Measurements from ENCODE around the gene MCC.
"Not testable (repeated sequence)": the region's sequence is repeated elsewhere in the genome, so short reads cannot be mapped to it uniquely, and the experiment has no call there.

The MCC gene

GRCh38 chr5:113093558-113093957 lies 394.7 kb downstream of the MCC start:
- no peak for DNase-seq

- DNase-seq, result no peak
These were observed 395.6 kb downstream of the MCC start for GRCh38 chr5:113092683-113093082.

- no peak for DNase-seq
These were observed 396.6 kb downstream of the MCC start for GRCh38 chr5:113091622-113092021.

- DNase-seq, result no peak
These were observed 397.7 kb downstream of the MCC start for GRCh38 chr5:113090336-113091106.

- DNase-seq, result no peak
These were observed 398.5 kb downstream of the MCC start for GRCh38 chr5:113089653-113090335.

GRCh38 chr5:113087976-113088514 lies 400.2 kb downstream of the MCC start:
- no peak for DNase-seq

- no peak for DNase-seq
These were observed 402.3 kb downstream of the MCC start for GRCh38 chr5:113085880-113086409.

GRCh38 chr5:113085084-113085414 lies 403.2 kb downstream of the MCC start:
- no peak for DNase-seq

GRCh38 chr5:113084402-113085083 lies 403.7 kb downstream of the MCC start:
- DNase-seq, result no peak

GRCh38 chr5:113083481-113083880 lies 404.8 kb downstream of the MCC start:
- DNase-seq, result no peak

GRCh38 chr5:113082547-113082905 lies 405.7 kb downstream of the MCC start:
- no peak for DNase-seq

GRCh38 chr5:113081881-113082546 lies 406.2 kb downstream of the MCC start:
- no peak for DNase-seq

- no peak for DNase-seq
These were observed 407.0 kb downstream of the MCC start for GRCh38 chr5:113081091-113081839.

GRCh38 chr5:113076649-113077048 lies 411.6 kb downstream of the MCC start:
- not testable (repeated sequence) for DNase-seq

GRCh38 chr5:113075019-113075418 lies 413.2 kb downstream of the MCC start:
- DNase-seq, result no peak

- DNase-seq, result not testable (repeated sequence)
These were observed 414.6 kb downstream of the MCC start for GRCh38 chr5:113073629-113074034.

GRCh38 chr5:113071401-113071800 lies 416.9 kb downstream of the MCC start:
- DNase-seq, result no peak

GRCh38 chr5:113070901-113071300 lies 417.4 kb downstream of the MCC start:
- DNase-seq, result no peak

GRCh38 chr5:113068559-113068958 lies 419.7 kb downstream of the MCC start:
- no peak for DNase-seq

- DNase-seq, result no peak
These were observed 420.5 kb downstream of the MCC start for GRCh38 chr5:113067635-113068344.

- no peak for DNase-seq
These were observed 422.6 kb downstream of the MCC start for GRCh38 chr5:113065626-113066025.

GRCh38 chr5:113064806-113065205 lies 423.4 kb downstream of the MCC start:
- no peak for DNase-seq

All from NCI-H1417 treated with DMSO at 0.1 percent for 48 hours (cell line).